HUES64 (cell line): ENCODE data around the gene PLEKHB1.
A peak's percentile ranks its signal among the peaks of the same experiment; 100 is the strongest.

Experiments
- H3K27ac ChIP-seq: 2 replicates; pipeline ENCODE4 v1.7.0; 2013; ENCODE audit warnings: low read depth, low read length, inconsistent platforms
- H3K27me3 ChIP-seq: 2 replicates; pipeline ENCODE4 v1.6.1; 2013; ENCODE audit warnings: mild to moderate bottlenecking, low read length; ENCODE audit not compliant: insufficient read depth
- H3K36me3 ChIP-seq: 2 replicates; pipeline ENCODE4 v1.6.1; 2013; ENCODE audit warnings: mild to moderate bottlenecking, low read length; ENCODE audit not compliant: insufficient read depth
- H3K4me1 ChIP-seq: 2 replicates; pipeline ENCODE4 v1.6.1; 2013; ENCODE audit warnings: mild to moderate bottlenecking, low read length, moderate library complexity; ENCODE audit not compliant: insufficient read depth
- H3K4me3 ChIP-seq: 2 replicates; pipeline ENCODE4 v1.5.1; 2013; ENCODE audit warnings: mild to moderate bottlenecking, low read length, moderate library complexity
- H3K9ac ChIP-seq: 2 replicates; pipeline ENCODE4 v1.6.1; 2013; ENCODE audit warnings: mild to moderate bottlenecking, low read depth, low read length
- H3K9me3 ChIP-seq: 2 replicates; pipeline ENCODE4 v1.6.1; 2013; ENCODE audit warnings: low read depth, low read length; ENCODE audit not compliant: insufficient read depth
- WGBS: fragments of 150-250, 120-280 bp; methylation state at CpG from one replicate; pipeline ENCODE4 v1.1.7; 2013; ENCODE audit warnings: missing lambda C conversion rate; 5-methylcytosine and 5-hydroxymethylcytosine counted together

The PLEKHB1 gene

GRCh38 chr11:73629907-73630306, 16.5 kb upstream of the PLEKHB1 start:
- H3K4me3 ChIP-seq, result no peak overlapping the region
- H3K9ac ChIP-seq, result no peak overlapping the region
- peaks cover 44% of the 10 kb centered on the region; the same call in 1 of the 2 replicates for H3K27me3 ChIP-seq
- H3K4me1 ChIP-seq, result peaks cover 30% of the 10 kb centered on the region
- H3K36me3 ChIP-seq, result no peaks in the 10 kb centered on the region
- H3K9me3 ChIP-seq, result no peaks in the 10 kb centered on the region
- no peak overlapping the region for H3K27ac ChIP-seq
- WGBS, result 78% methylated on average over 7 of the region's 7 CpGs

- Histone ChIP-seq H3K4me3 (no peak overlapping the region), H3K9me3 (no peaks in the 10 kb centered on the region), H3K27me3 (peaks cover 27% of the 10 kb centered on the region; the same call in 1 of the 2 replicates), H3K36me3 (no peaks in the 10 kb centered on the region), H3K9ac (no peak overlapping the region), H3K4me1 (peaks cover 27% of the 10 kb centered on the region), H3K27ac (no peak overlapping the region)
- 87% methylated on average over 4 of the region's 4 CpGs for WGBS
Observed at GRCh38 chr11:73632996-73633395, 13.4 kb upstream of the PLEKHB1 start.

GRCh38 chr11:73633999-73634398, 12.4 kb upstream of the PLEKHB1 start:
- H3K9me3 ChIP-seq, result no peaks in the 10 kb centered on the region
- H3K27ac ChIP-seq, result no peak overlapping the region
- H3K4me1 ChIP-seq, result peaks cover 20% of the 10 kb centered on the region
- no peaks in the 10 kb centered on the region for H3K36me3 ChIP-seq
- H3K4me3 ChIP-seq, result no peak overlapping the region
- no peak overlapping the region for H3K9ac ChIP-seq
- WGBS, result 97% methylated on average over 2 of the region's 2 CpGs
- peaks cover 23% of the 10 kb centered on the region; the same call in 1 of the 2 replicates for H3K27me3 ChIP-seq

- WGBS, result 95% methylated on average over 5 of the region's 5 CpGs
- peaks cover 9% of the 10 kb centered on the region; the same call in 1 of the 2 replicates for H3K4me1 ChIP-seq
- H3K9me3 ChIP-seq, result no peaks in the 10 kb centered on the region
- H3K27ac ChIP-seq, result no peak overlapping the region
- H3K4me3 ChIP-seq, result no peak overlapping the region
- no peak overlapping the region for H3K9ac ChIP-seq
- H3K27me3 ChIP-seq, result peaks cover 7% of the 10 kb centered on the region; the same call in 1 of the 2 replicates
- H3K36me3 ChIP-seq, result no peaks in the 10 kb centered on the region
Observed at GRCh38 chr11:73635721-73636120, 10.7 kb upstream of the PLEKHB1 start.

GRCh38 chr11:73636249-73636648, 10.1 kb upstream of the PLEKHB1 start:
- peaks cover 4% of the 10 kb centered on the region; the same call in 1 of the 2 replicates for H3K27me3 ChIP-seq
- WGBS, result 92% methylated on average over 5 of the region's 5 CpGs
- no peak overlapping the region for H3K27ac ChIP-seq
- H3K9me3 ChIP-seq, result no peaks in the 10 kb centered on the region
- no peak overlapping the region for H3K4me3 ChIP-seq
- H3K36me3 ChIP-seq, result no peaks in the 10 kb centered on the region
- H3K9ac ChIP-seq, result no peak overlapping the region
- peaks cover 9% of the 10 kb centered on the region; the same call in 1 of the 2 replicates for H3K4me1 ChIP-seq

GRCh38 chr11:73637012-73637411, 9.4 kb upstream of the PLEKHB1 start:
- no peak overlapping the region for H3K4me3 ChIP-seq
- H3K27me3 ChIP-seq, result no peaks in the 10 kb centered on the region
- H3K27ac ChIP-seq, result no peak overlapping the region
- no peak overlapping the region for H3K9ac ChIP-seq
- H3K9me3 ChIP-seq, result no peaks in the 10 kb centered on the region
- no peaks in the 10 kb centered on the region for H3K36me3 ChIP-seq
- peaks cover 9% of the 10 kb centered on the region; the same call in 1 of the 2 replicates for H3K4me1 ChIP-seq
- 72% methylated on average over 1 of the region's 1 CpG for WGBS

- no peaks in the 10 kb centered on the region for H3K9me3 ChIP-seq
- no peak overlapping the region for H3K4me3 ChIP-seq
- no peaks in the 10 kb centered on the region; the same call in 1 of the 2 replicates for H3K27me3 ChIP-seq
- H3K27ac ChIP-seq, result no peak overlapping the region
- peaks cover 6% of the 10 kb centered on the region for H3K4me1 ChIP-seq
- H3K9ac ChIP-seq, result no peak overlapping the region
- no peaks in the 10 kb centered on the region for H3K36me3 ChIP-seq
- WGBS, result 82% methylated on average over 2 of the region's 2 CpGs
Observed at GRCh38 chr11:73640592-73640991, 5.8 kb upstream of the PLEKHB1 start.

GRCh38 chr11:73641668-73642067, 4.7 kb upstream of the PLEKHB1 start:
- no peaks in the 10 kb centered on the region for H3K9me3 ChIP-seq
- H3K4me3 ChIP-seq, result no peak overlapping the region
- H3K36me3 ChIP-seq, result no peaks in the 10 kb centered on the region
- no peak overlapping the region for H3K9ac ChIP-seq
- H3K4me1 ChIP-seq, result peaks cover 9% of the 10 kb centered on the region
- no peak overlapping the region for H3K27ac ChIP-seq
- H3K27me3 ChIP-seq, result no peaks in the 10 kb centered on the region; the same call in 1 of the 2 replicates

- Histone ChIP-seq H3K27ac (peak overlapping the region; percentile 6; the same call in 1 of the 2 replicates), H3K4me3 (peak overlapping the region; percentile 49), H3K9ac (peak overlapping the region; percentile 35; the same call in 1 of the 2 replicates), H3K27me3 (no peaks in the 10 kb centered on the region; the same call in 1 of the 2 replicates), H3K9me3 (no peaks in the 10 kb centered on the region), H3K36me3 (no peaks in the 10 kb centered on the region), H3K4me1 (peaks cover 31% of the 10 kb centered on the region)
- 39% methylated on average over 16 of the region's 16 CpGs for WGBS
Observed at GRCh38 chr11:73645121-73645969, 1.0 kb upstream of the PLEKHB1 start.

GRCh38 chr11:73647459-73648100, 1.2 kb downstream of the PLEKHB1 start:
- 5% methylated on average over 23 of the region's 23 CpGs for WGBS
- H3K36me3 ChIP-seq, result no peaks in the 10 kb centered on the region
- no peak overlapping the region; the same call in 1 of the 2 replicates for H3K9ac ChIP-seq
- peaks cover 42% of the 10 kb centered on the region for H3K4me1 ChIP-seq
- H3K27ac ChIP-seq, result no peak overlapping the region
- no peaks in the 10 kb centered on the region; the same call in 1 of the 2 replicates for H3K27me3 ChIP-seq
- H3K4me3 ChIP-seq, result peak overlapping the region; percentile 55
- H3K9me3 ChIP-seq, result no peaks in the 10 kb centered on the region

- peaks cover 47% of the 10 kb centered on the region for H3K4me1 ChIP-seq
- no peak overlapping the region for H3K27ac ChIP-seq
- H3K9me3 ChIP-seq, result no peaks in the 10 kb centered on the region
- H3K9ac ChIP-seq, result no peak overlapping the region
- H3K36me3 ChIP-seq, result no peaks in the 10 kb centered on the region
- WGBS, result 85% methylated on average over 9 of the region's 9 CpGs
- peak overlapping the region; percentile 55 for H3K4me3 ChIP-seq
- no peaks in the 10 kb centered on the region; the same call in 1 of the 2 replicates for H3K27me3 ChIP-seq
Observed at GRCh38 chr11:73648121-73648520, 1.7 kb downstream of the PLEKHB1 start.
